Effector memory CD4-positive, alpha-beta T cell (primary cell): Measurements from ENCODE around the gene SEL1L.
"Not testable (repeated sequence)": the region's sequence is repeated elsewhere in the genome, so short reads cannot be mapped to it uniquely, and the experiment has no call there.

Experiments
- DNase-seq, 3 donors: peaks; one replicate each; pipeline ENCODE4 v3.0.0-alpha.2; 2020
- H3K27ac ChIP-seq: 2 replicates; pipeline ENCODE4 v1.7.0; 2013; ENCODE audit warnings: mild to moderate bottlenecking, low read length, moderate library complexity; ENCODE audit not compliant: insufficient read depth, poor library complexity, severe bottlenecking
- H3K27me3 ChIP-seq: replicated peaks from 2 replicates; pipeline ENCODE4 v1.7.0; 2013; ENCODE audit warnings: mild to moderate bottlenecking, low read length; ENCODE audit not compliant: insufficient read depth, control insufficient read depth, poor library complexity, severe bottlenecking
- H3K36me3 ChIP-seq: 2 replicates; pipeline ENCODE4 v1.7.0; 2013; ENCODE audit warnings: mild to moderate bottlenecking, low read length, moderate library complexity; ENCODE audit not compliant: control insufficient read depth, insufficient read depth
- H3K4me1 ChIP-seq: 2 replicates; pipeline ENCODE4 v1.7.0; 2013; ENCODE audit warnings: low read length, mild to moderate bottlenecking; ENCODE audit not compliant: control insufficient read depth, insufficient read depth, poor library complexity, severe bottlenecking
- H3K4me3 ChIP-seq: 2 replicates; pipeline ENCODE4 v1.7.0; 2013; ENCODE audit warnings: low read length, low read depth, mild to moderate bottlenecking; ENCODE audit not compliant: insufficient read depth, poor library complexity, severe bottlenecking
- H3K9me3 ChIP-seq: 2 replicates; pipeline ENCODE4 v1.7.0; 2013; ENCODE audit warnings: mild to moderate bottlenecking, low read length, moderate library complexity; ENCODE audit not compliant: control insufficient read depth

The SEL1L gene

DNA sequence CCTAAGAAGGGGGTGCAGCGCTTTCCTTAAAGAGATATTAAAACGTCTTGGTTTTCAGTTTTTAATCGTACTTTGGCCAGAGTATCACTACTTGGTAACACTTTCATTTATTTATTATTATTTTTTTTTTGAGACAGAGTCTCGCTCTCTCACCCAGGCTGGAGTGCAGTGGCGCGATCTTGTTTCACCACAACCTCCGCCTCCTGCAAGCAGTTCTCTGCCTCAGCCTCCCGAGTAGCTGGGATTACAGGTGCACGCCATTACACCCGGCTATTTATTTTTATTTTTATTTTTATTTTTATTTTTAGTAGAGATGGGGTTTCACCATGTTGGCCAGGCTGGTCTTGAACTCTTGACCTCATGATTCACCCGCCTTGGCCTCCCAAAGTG lies 68.7 kb downstream of the SEL1L start:
- not testable (repeated sequence) for DNase-seq, H3K27me3 ChIP-seq, H3K9me3 ChIP-seq, H3K4me1 ChIP-seq, H3K36me3 ChIP-seq
- Histone ChIP-seq H3K27ac (peak overlapping the region; percentile 60), H3K4me3 (peak overlapping the region; percentile 66)

GRCh38 chr14:81464253-81465002 lies 69.2 kb downstream of the SEL1L start:
- peak overlapping the region; percentile 60 for H3K27ac ChIP-seq
- H3K9me3 ChIP-seq: no peaks in the 10 kb centered on the region
- no peaks in the 10 kb centered on the region for H3K36me3 ChIP-seq

DNA sequence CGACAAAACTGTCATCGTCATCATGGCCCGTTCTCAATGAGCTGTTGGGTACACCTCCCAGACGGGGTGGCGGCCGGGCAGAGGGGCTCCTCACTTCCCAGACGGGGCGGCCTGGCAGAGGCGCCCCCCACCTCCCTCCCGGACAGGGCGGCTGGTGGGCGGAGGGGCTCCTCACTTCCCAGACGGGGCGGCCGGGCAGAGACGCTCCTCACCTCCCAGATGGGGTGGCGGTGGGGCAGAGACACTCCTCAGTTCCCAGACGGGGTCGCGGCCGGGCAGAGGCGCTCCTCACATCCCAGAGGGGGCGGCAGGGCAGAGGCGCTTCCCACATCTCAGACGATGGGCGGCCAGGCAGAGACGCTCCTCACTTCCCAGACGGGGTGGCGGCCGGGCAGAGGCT lies 71.3 kb downstream of the SEL1L start:
- not testable (repeated sequence) for H3K27ac ChIP-seq, H3K4me3 ChIP-seq, H3K9me3 ChIP-seq, H3K27me3 ChIP-seq, DNase-seq, H3K36me3 ChIP-seq, H3K4me1 ChIP-seq

More at GRCh38 chr14:81464253-81465002, 69.2 kb downstream of the SEL1L start:
- peak; percentile 6 to 41 (median 14) for DNase-seq
- Histone ChIP-seq H3K4me1 (no peaks in the 10 kb centered on the region), H3K27me3 (no peaks in the 10 kb centered on the region), H3K4me3 (peak overlapping the region; percentile 66)

GRCh38 chr14:81459912-81460311 lies 73.7 kb downstream of the SEL1L start:
- DNase-seq: no peak
- Histone ChIP-seq H3K9me3 (no peaks in the 10 kb centered on the region), H3K4me1 (no peaks in the 10 kb centered on the region), H3K4me3 (no peak overlapping the region), H3K36me3 (no peaks in the 10 kb centered on the region), H3K27me3 (no peaks in the 10 kb centered on the region), H3K27ac (no peak overlapping the region)

- DNase-seq: no peak
- Histone ChIP-seq H3K4me3 (no peak overlapping the region), H3K27me3 (no peaks in the 10 kb centered on the region), H3K27ac (no peak overlapping the region), H3K9me3 (no peaks in the 10 kb centered on the region), H3K36me3 (no peaks in the 10 kb centered on the region), H3K4me1 (no peaks in the 10 kb centered on the region)
Measured at GRCh38 chr14:81458352-81458751, 75.3 kb downstream of the SEL1L start.

DNA sequence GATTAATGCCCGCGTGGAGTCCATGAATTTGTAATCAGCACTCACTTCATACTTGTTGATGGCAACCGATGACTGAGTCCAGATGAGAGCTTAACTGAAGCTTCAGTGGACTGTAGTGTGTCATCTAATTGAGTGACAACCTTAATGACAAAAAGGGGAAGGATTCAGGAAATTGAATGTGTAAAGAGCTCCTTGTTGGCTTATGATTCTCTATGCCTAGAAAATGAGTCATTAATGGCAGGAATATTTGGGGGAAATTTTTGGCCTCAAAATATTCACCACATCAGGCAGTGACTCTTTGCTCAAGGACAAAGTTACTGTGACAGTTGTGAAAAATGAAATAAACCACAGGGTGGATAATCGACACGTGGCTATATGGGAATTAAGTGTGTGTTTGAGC lies 78.3 kb downstream of the SEL1L start:
- no peaks in the 10 kb centered on the region for H3K27me3 ChIP-seq
- no peaks in the 10 kb centered on the region for H3K36me3 ChIP-seq
- no peak for DNase-seq
- no peak overlapping the region for H3K27ac ChIP-seq
- H3K4me3 ChIP-seq: no peak overlapping the region
- H3K4me1 ChIP-seq: no peaks in the 10 kb centered on the region
- H3K9me3 ChIP-seq: no peaks in the 10 kb centered on the region

- H3K36me3 ChIP-seq: no peaks in the 10 kb centered on the region
- H3K4me3 ChIP-seq: no peak overlapping the region
- no peaks in the 10 kb centered on the region for H3K4me1 ChIP-seq
Measured at GRCh38 chr14:81454572-81455218, 79.0 kb downstream of the SEL1L start.

GRCh38 chr14:81453166-81453766 lies 80.4 kb downstream of the SEL1L start:
- Histone ChIP-seq H3K27me3 (no peaks in the 10 kb centered on the region), H3K4me3 (no peak overlapping the region)
- peak in 2 of 3 donors; percentile 12 to 27 for DNase-seq

More at GRCh38 chr14:81454572-81455218, 79.0 kb downstream of the SEL1L start:
- no peak overlapping the region for H3K27ac ChIP-seq
- DNase-seq: no peak
- H3K27me3 ChIP-seq: no peaks in the 10 kb centered on the region
- H3K9me3 ChIP-seq: no peaks in the 10 kb centered on the region

DNA sequence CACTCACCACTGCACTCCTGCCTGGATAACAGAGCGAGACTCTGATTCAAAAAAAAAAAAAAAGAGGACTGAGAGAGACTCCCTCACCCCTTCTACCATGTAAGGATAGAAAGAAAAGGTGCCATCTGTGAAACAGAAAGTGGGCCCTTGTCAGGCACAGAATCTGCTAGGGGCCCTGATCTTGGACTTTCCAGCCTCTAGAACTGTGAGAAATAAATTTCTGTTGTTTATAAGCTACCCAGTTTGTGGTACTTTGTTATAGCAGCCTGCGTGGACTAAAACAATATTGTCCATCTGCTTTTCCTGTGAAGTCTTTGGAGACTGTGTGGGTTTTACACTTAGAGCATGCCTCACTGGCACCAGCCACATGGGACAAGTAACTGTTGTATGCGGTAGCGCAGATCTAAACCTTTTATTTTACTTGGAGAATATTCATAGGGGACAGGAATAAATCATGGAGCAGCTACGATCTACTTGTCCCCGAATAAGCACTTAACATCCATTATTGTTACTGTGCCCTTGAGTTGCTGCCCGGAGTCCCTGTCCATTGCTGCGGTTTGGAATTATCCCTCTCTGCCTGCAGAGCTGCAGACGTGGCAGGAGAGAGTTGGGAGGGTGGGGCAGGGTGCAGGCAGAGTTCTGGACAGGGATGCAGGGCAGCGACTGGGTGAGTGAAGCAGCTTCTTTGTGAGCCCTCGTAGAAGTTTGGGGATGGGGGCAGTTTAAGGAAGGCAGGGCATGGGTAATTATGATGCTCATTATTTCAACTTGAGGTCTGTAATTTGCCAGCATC lies 81.1 kb downstream of the SEL1L start:
- H3K9me3 ChIP-seq: no peaks in the 10 kb centered on the region
- no peak overlapping the region for H3K4me3 ChIP-seq
- DNase-seq: no peak
- no peak overlapping the region for H3K27ac ChIP-seq
- H3K36me3 ChIP-seq: no peaks in the 10 kb centered on the region
- H3K4me1 ChIP-seq: no peaks in the 10 kb centered on the region
- H3K27me3 ChIP-seq: no peaks in the 10 kb centered on the region

More at GRCh38 chr14:81453166-81453766, 80.4 kb downstream of the SEL1L start:
- H3K4me1 ChIP-seq: no peaks in the 10 kb centered on the region
- no peaks in the 10 kb centered on the region for H3K9me3 ChIP-seq
- H3K27ac ChIP-seq: no peak overlapping the region
- H3K36me3 ChIP-seq: no peaks in the 10 kb centered on the region
